Astrocyte (in vitro differentiated cells and primary cell): ENCODE data around the gene SSU72. TPM values are rescaled to one million over a fixed set of nuclear protein-coding genes. Genes with fewer than 3 reads are reported as not detected.
"Not testable (repeated sequence)": the region's sequence is repeated elsewhere in the genome, so short reads cannot be mapped to it uniquely, and the experiment has no call there.

ENCODE experiments used
- DNase-seq: peaks from one replicate; pipeline ENCODE4 v3.0.0-alpha.2; 2010; ENCODE audit warnings: low read depth
- FAIRE-seq: peaks from 2 replicates; lab custom pipeline; 2011; peaks lifted over from hg19 to GRCh38; lab: Jason Lieb, UNC
- H2AFZ ChIP-seq: 2 replicates; pipeline ENCODE4 v1.6.0; 2012; ENCODE audit warnings: low read depth, low read length, inconsistent platforms
- H3K27ac ChIP-seq: 2 replicates; pipeline ENCODE4 v1.5.1; 2011; ENCODE audit warnings: low read depth, low read length, inconsistent platforms
- H3K27me3 ChIP-seq: 2 replicates; pipeline ENCODE4 v1.6.0; 2011; ENCODE audit warnings: low read length, inconsistent platforms; ENCODE audit not compliant: insufficient read depth
- H3K36me3 ChIP-seq: 2 replicates; pipeline ENCODE4 v1.5.1; 2011; ENCODE audit warnings: low read length, inconsistent platforms; ENCODE audit not compliant: insufficient read depth
- H3K4me1 ChIP-seq: 2 replicates; pipeline ENCODE4 v1.5.1; 2011; ENCODE audit warnings: low read length, inconsistent platforms; ENCODE audit not compliant: insufficient read depth
- H3K4me2 ChIP-seq: 2 replicates; pipeline ENCODE4 v1.6.0; 2012; ENCODE audit warnings: low read length, inconsistent platforms
- H3K4me3 ChIP-seq: 2 replicates; pipeline ENCODE4 v1.5.1; 2011; ENCODE audit warnings: low read depth, mild to moderate bottlenecking, low read length, inconsistent platforms; ENCODE audit not compliant: insufficient read depth
- H3K79me2 ChIP-seq: 2 replicates; pipeline ENCODE4 v1.6.0; 2012; ENCODE audit warnings: mild to moderate bottlenecking, low read length, inconsistent platforms; ENCODE audit not compliant: insufficient read depth
- H3K9ac ChIP-seq: 2 replicates; pipeline ENCODE4 v1.6.0; 2012; ENCODE audit warnings: mild to moderate bottlenecking, low read length, inconsistent platforms
- H3K9me3 ChIP-seq: 2 replicates; pipeline ENCODE4 v1.5.1; 2012; ENCODE audit warnings: low read depth, mild to moderate bottlenecking, low read length, inconsistent platforms; ENCODE audit not compliant: insufficient read depth
- H4K20me1 ChIP-seq: 2 replicates; pipeline ENCODE4 v1.6.0; 2012; ENCODE audit warnings: low read length, inconsistent platforms; ENCODE audit not compliant: insufficient read depth
- H3K27ac Mint-ChIP-seq: one replicate; pipeline ENCODE4 v1.8.0; 2021; ENCODE audit warnings: mild to moderate bottlenecking, mixed read lengths; ENCODE audit not compliant: unreplicated experiment
- H3K27me3 Mint-ChIP-seq: one replicate; pipeline ENCODE4 v1.8.0; 2021; ENCODE audit warnings: low read depth, mixed read lengths; ENCODE audit not compliant: unreplicated experiment
- H3K36me3 Mint-ChIP-seq: one replicate; pipeline ENCODE4 v1.8.0; 2021; ENCODE audit warnings: low read depth, mixed read lengths; ENCODE audit not compliant: unreplicated experiment
- H3K4me1 Mint-ChIP-seq: one replicate; pipeline ENCODE4 v1.8.0; 2021; ENCODE audit warnings: low read depth, mixed read lengths; ENCODE audit not compliant: unreplicated experiment
- H3K4me3 Mint-ChIP-seq: one replicate; pipeline ENCODE4 v1.8.0; 2021; ENCODE audit warnings: mild to moderate bottlenecking, moderate library complexity, mixed read lengths; ENCODE audit not compliant: unreplicated experiment
- H3K9me3 Mint-ChIP-seq: one replicate; pipeline ENCODE4 v1.8.0; 2021; ENCODE audit warnings: mild to moderate bottlenecking, mixed read lengths; ENCODE audit not compliant: unreplicated experiment
- EZH2 ChIP-seq: IDR thresholded peaks from 2 replicates; pipeline ENCODE4 v1.6.1; 2012; ENCODE audit warnings: mild to moderate bottlenecking, low read length, inconsistent platforms; ENCODE audit not compliant: insufficient read depth
- total RNA-seq: library from RNA; stranded (reverse); gene quantifications from 2 replicates; pipeline ENCODE4 v1.2.1, GENCODE V29; 2021
- TF ChIP-seq, protein P1 (sequence below): IDR thresholded peaks from 2 replicates; pipeline ENCODE4 v1.5.1; 2011; ENCODE audit warnings: low read depth, mild to moderate bottlenecking, inconsistent platforms, low read length, moderate library complexity; ENCODE audit not compliant: insufficient read depth

SSU72 gene
- total RNA-seq, 1 donor from 2014 or later = 145 TPM

DNA sequence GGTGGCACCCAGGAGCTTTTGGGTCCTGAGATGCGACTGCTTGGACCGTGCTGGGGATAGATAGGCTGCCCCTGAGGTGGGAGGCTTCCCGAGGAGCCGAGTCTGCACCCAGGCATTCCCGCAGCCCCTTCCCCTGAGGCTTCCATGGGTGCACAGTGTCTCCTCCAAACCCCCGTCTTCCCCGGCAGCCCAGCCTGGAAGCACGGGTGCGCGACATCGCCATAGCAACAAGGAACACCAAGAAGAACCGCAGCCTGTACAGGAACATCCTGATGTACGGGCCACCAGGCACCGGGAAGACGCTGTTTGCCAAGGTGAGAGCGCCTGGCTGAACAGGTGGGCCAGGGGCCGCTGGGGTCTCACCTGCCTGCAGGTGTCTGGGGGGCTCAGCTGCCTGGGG, 51.0 kb downstream of the SSU72 start:
- not testable (repeated sequence) for FAIRE-seq, H3K27me3 Mint-ChIP-seq

DNA sequence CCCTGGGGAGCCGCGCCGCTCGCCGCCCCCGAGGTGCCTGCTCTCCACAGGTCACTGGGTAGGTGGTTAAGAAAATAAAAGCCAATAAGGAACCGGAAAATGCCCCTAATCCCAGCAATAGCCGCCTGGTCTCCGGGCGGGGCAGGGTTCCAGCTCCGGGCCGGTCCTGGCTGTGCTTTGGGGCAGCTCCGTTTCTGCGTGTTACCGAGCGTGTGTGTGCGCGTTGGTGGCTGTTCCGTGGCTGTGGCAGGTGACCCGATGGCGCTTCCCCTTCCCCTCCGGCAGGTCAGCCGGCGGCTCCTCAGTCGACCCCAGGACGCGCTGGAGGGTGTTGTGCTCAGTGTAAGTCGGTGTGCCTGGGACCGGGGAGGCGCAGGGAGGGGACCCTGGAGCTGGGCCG, 51.4 kb downstream of the SSU72 start:
- H3K36me3 ChIP-seq, H3K27me3 Mint-ChIP-seq, H3K9me3 ChIP-seq, H3K4me3 Mint-ChIP-seq, FAIRE-seq, H2AFZ ChIP-seq, H3K4me2 ChIP-seq, H3K27me3 ChIP-seq, H3K36me3 Mint-ChIP-seq, H3K27ac Mint-ChIP-seq, H3K79me2 ChIP-seq, H3K9me3 Mint-ChIP-seq, H3K9ac ChIP-seq, H3K27ac ChIP-seq, H3K4me1 Mint-ChIP-seq, H3K4me3 ChIP-seq, H4K20me1 ChIP-seq, DNase-seq, H3K4me1 ChIP-seq: not testable (repeated sequence)

More for the DNA sequence above, 51.0 kb downstream of the SSU72 start:
- DNase-seq, H3K4me3 Mint-ChIP-seq, H3K9me3 Mint-ChIP-seq, H3K4me1 Mint-ChIP-seq, H3K36me3 ChIP-seq, H2AFZ ChIP-seq, H3K4me1 ChIP-seq, H3K9ac ChIP-seq, H3K27me3 ChIP-seq, H3K79me2 ChIP-seq, H3K9me3 ChIP-seq, H3K27ac ChIP-seq, H3K4me2 ChIP-seq, H3K4me3 ChIP-seq, H4K20me1 ChIP-seq, H3K36me3 Mint-ChIP-seq, H3K27ac Mint-ChIP-seq: not testable (repeated sequence)

DNA sequence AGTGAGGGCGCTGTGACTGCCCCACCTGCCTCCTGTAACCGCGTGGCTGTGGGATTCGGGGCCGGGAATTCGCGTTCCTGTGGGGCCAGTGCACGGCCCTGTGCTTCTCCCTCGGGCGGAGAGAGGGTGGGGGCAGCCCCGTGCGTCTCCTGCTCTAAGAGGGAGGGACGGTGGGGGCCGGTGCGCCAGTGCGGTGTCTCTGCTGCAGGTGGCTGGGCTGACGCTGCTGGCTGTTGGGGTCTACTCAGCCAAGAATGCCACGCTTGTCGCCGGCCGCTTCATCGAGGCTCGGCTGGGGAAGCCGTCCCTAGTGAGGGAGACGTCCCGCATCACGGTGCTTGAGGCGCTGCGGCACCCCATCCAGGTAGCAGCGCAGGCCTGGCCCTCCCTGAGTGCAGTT, 52.1 kb downstream of the SSU72 start:
- H4K20me1 ChIP-seq, H3K4me2 ChIP-seq, H3K4me3 Mint-ChIP-seq, DNase-seq, FAIRE-seq, H2AFZ ChIP-seq, H3K4me1 Mint-ChIP-seq, H3K27ac ChIP-seq, H3K36me3 Mint-ChIP-seq, H3K27me3 ChIP-seq, H3K27me3 Mint-ChIP-seq, H3K79me2 ChIP-seq, H3K9me3 Mint-ChIP-seq, H3K4me1 ChIP-seq, H3K36me3 ChIP-seq, H3K4me3 ChIP-seq, H3K9ac ChIP-seq, H3K9me3 ChIP-seq, H3K27ac Mint-ChIP-seq: not testable (repeated sequence)

DNA sequence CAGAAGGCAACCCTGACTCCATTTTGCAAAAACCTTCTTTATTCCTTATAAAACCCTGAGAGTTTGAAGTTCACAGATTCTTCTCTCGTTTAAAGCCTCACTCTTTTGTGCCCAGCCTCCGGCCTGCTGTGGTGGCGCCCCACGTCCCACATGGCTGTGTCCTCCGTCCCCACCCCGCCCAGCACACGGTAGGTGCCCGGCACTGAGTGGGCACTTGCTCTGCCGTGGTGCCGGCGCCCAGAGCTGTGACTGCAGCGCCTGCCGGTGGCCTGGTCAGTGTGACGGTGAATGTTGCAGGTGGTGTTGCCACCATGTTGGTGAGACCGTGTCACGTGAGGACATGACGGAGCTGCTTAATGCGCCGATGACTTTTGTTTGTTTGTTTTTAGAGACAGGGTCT, 53.3 kb downstream of the SSU72 start:
- no peak overlapping the region for H3K27ac Mint-ChIP-seq
- H3K4me1 Mint-ChIP-seq = no peaks in the 10 kb centered on the region
- H3K4me1 ChIP-seq = no peaks in the 10 kb centered on the region
- no peaks in the 10 kb centered on the region for H3K9me3 Mint-ChIP-seq
- no peaks in the 10 kb centered on the region for H3K27me3 ChIP-seq
- H4K20me1 ChIP-seq = peaks cover 4% of the 10 kb centered on the region
- no peak overlapping the region for H2AFZ ChIP-seq
- peaks cover 2% of the 10 kb centered on the region for H3K36me3 ChIP-seq
- no peak overlapping the region for H3K4me3 Mint-ChIP-seq
- no peak overlapping the region for H3K4me3 ChIP-seq
- peaks cover 6% of the 10 kb centered on the region for H3K79me2 ChIP-seq
- FAIRE-seq (no peak), DNase-seq (no peak)
- H3K9me3 ChIP-seq = no peaks in the 10 kb centered on the region
- no peaks in the 10 kb centered on the region for H3K27me3 Mint-ChIP-seq
- TF ChIP-seq EZH2 = no peak
- TF ChIP-seq, protein P1, sequence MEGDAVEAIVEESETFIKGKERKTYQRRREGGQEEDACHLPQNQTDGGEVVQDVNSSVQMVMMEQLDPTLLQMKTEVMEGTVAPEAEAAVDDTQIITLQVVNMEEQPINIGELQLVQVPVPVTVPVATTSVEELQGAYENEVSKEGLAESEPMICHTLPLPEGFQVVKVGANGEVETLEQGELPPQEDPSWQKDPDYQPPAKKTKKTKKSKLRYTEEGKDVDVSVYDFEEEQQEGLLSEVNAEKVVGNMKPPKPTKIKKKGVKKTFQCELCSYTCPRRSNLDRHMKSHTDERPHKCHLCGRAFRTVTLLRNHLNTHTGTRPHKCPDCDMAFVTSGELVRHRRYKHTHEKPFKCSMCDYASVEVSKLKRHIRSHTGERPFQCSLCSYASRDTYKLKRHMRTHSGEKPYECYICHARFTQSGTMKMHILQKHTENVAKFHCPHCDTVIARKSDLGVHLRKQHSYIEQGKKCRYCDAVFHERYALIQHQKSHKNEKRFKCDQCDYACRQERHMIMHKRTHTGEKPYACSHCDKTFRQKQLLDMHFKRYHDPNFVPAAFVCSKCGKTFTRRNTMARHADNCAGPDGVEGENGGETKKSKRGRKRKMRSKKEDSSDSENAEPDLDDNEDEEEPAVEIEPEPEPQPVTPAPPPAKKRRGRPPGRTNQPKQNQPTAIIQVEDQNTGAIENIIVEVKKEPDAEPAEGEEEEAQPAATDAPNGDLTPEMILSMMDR = no peak
- H3K4me2 ChIP-seq = no peak overlapping the region
- H3K27ac ChIP-seq = no peak overlapping the region
- no peak overlapping the region for H3K9ac ChIP-seq
- H3K36me3 Mint-ChIP-seq = peaks cover 4% of the 10 kb centered on the region

- not testable (repeated sequence) for H3K27me3 Mint-ChIP-seq, DNase-seq, H3K27ac Mint-ChIP-seq, H3K9ac ChIP-seq, H3K4me1 ChIP-seq, FAIRE-seq, H3K4me3 Mint-ChIP-seq, H3K9me3 Mint-ChIP-seq, H3K4me3 ChIP-seq, H3K27ac ChIP-seq, H3K36me3 ChIP-seq, H3K4me1 Mint-ChIP-seq, H3K9me3 ChIP-seq, H3K36me3 Mint-ChIP-seq, H2AFZ ChIP-seq, H3K27me3 ChIP-seq, H3K4me2 ChIP-seq
- Histone ChIP-seq H4K20me1 (peaks cover 11% of the 10 kb centered on the region), H3K79me2 (peaks cover 15% of the 10 kb centered on the region)
Measured at GRCh38 chr1:1519805-1520505, 54.7 kb downstream of the SSU72 start.
